BE2C (cell line): ENCODE measurements around the gene GAPDH.

ENCODE experiments used
- DNase-seq: peaks from one replicate; pipeline ENCODE4 v3.0.0-alpha.2; 2020
- H3K27me3 ChIP-seq: fragments of 250-450 bp; sonication (Bioruptor Pico); 2 replicates; pipeline ENCODE4 v1.5.1; 2020; ENCODE audit warnings: mild to moderate bottlenecking
- H3K36me3 ChIP-seq: fragments of 250-450 bp; sonication (Bioruptor Pico); 2 replicates; pipeline ENCODE4 v1.5.1; 2020; ENCODE audit warnings: mild to moderate bottlenecking
- H3K4me1 ChIP-seq: fragments of 250-450 bp; sonication (Bioruptor Pico); 2 replicates; pipeline ENCODE4 v1.5.1; 2020
- H3K4me3 ChIP-seq: 2 replicates; pipeline ENCODE4 v1.5.1; 2011; ENCODE audit warnings: low read depth, low read length
- H3K9me3 ChIP-seq: fragments of 250-450 bp; sonication (Bioruptor Pico); 2 replicates; pipeline ENCODE4 v1.5.1; 2020
- CTCF ChIP-seq: IDR thresholded peaks from 2 replicates; pipeline ENCODE4 v1.5.1; 2012; ENCODE audit warnings: mild to moderate bottlenecking, low read depth, low read length

Gene GAPDH

GRCh38 chr12:6567112-6567670, 32.9 kb downstream of the GAPDH start:
- TF ChIP-seq CTCF: no peak
- no peaks in the 10 kb centered on the region for H3K9me3 ChIP-seq
- H3K27me3 ChIP-seq: no peaks in the 10 kb centered on the region
- H3K4me3 ChIP-seq: peak overlapping the region; percentile 94
- no peak for DNase-seq
- H3K4me1 ChIP-seq: no peaks in the 10 kb centered on the region
- H3K36me3 ChIP-seq: peaks cover 75% of the 10 kb centered on the region

- Histone ChIP-seq H3K4me1 (no peaks in the 10 kb centered on the region), H3K36me3 (peaks cover 79% of the 10 kb centered on the region), H3K27me3 (no peaks in the 10 kb centered on the region), H3K4me3 (no peak overlapping the region), H3K9me3 (no peaks in the 10 kb centered on the region)
- DNase-seq: no peak
- no peak for TF ChIP-seq CTCF
Observed at GRCh38 chr12:6569312-6569711, 35.0 kb downstream of the GAPDH start.

- H3K27me3 ChIP-seq: no peaks in the 10 kb centered on the region
Observed at GRCh38 chr12:6569786-6570185, 35.5 kb downstream of the GAPDH start.

GRCh38 chr12:6570264-6570887, 36.1 kb downstream of the GAPDH start:
- Histone ChIP-seq H3K4me3 (no peak overlapping the region), H3K4me1 (no peaks in the 10 kb centered on the region), H3K36me3 (peaks cover 81% of the 10 kb centered on the region), H3K9me3 (no peaks in the 10 kb centered on the region), H3K27me3 (no peaks in the 10 kb centered on the region)
- peak; percentile 82 for TF ChIP-seq CTCF
- DNase-seq: peak; percentile 86

More at GRCh38 chr12:6569786-6570185, 35.5 kb downstream of the GAPDH start:
- Histone ChIP-seq H3K4me1 (no peaks in the 10 kb centered on the region), H3K9me3 (no peaks in the 10 kb centered on the region), H3K4me3 (no peak overlapping the region), H3K36me3 (peaks cover 79% of the 10 kb centered on the region)
- TF ChIP-seq CTCF: no peak
- no peak for DNase-seq

GRCh38 chr12:6573001-6573400, 38.7 kb downstream of the GAPDH start:
- H3K36me3 ChIP-seq: peaks cover 90% of the 10 kb centered on the region
- TF ChIP-seq CTCF: no peak
- H3K4me3 ChIP-seq: no peak overlapping the region
- H3K4me1 ChIP-seq: no peaks in the 10 kb centered on the region
- no peaks in the 10 kb centered on the region for H3K27me3 ChIP-seq
- no peak for DNase-seq
- H3K9me3 ChIP-seq: no peaks in the 10 kb centered on the region

GRCh38 chr12:6574576-6575295, 40.4 kb downstream of the GAPDH start:
- Histone ChIP-seq H3K9me3 (no peaks in the 10 kb centered on the region), H3K4me1 (no peaks in the 10 kb centered on the region), H3K27me3 (no peaks in the 10 kb centered on the region), H3K36me3 (peaks cover 98% of the 10 kb centered on the region), H3K4me3 (no peak overlapping the region)
- no peak for TF ChIP-seq CTCF
- DNase-seq: no peak
